Stimulated activated effector memory CD8-positive, alpha-beta T cell treated with anti-CD3 and anti-CD28 coated beads, Interleukin-12 subunit alpha, Interleukin-12 subunit beta, amount 100 ng/mL, for 72 hours (primary cell): ENCODE measurements around the gene IGSF6.
"Not testable (repeated sequence)": the region's sequence is repeated elsewhere in the genome, so short reads cannot be mapped to it uniquely, and the experiment has no call there.

Source experiments
- ATAC-seq: fragments of 150-1000 bp; cut with Tn5 transposase; 2 replicates; pipeline ENCODE4 v1.10.0; 2021
- DNase-seq, 2 donors: peaks; one replicate each; pipeline ENCODE4 v3.0.0; 2021 to 2022; ENCODE audit warnings: low spot score in 2 of 2
- H3K27ac Mint-ChIP-seq: one replicate; pipeline ENCODE4 v1.8.0; 2022; ENCODE audit warnings: mild to moderate bottlenecking, mixed read lengths
- H3K36me3 Mint-ChIP-seq: one replicate; pipeline ENCODE4 v1.8.0; 2022; ENCODE audit warnings: mild to moderate bottlenecking, mixed read lengths
- H3K4me1 Mint-ChIP-seq: one replicate; pipeline ENCODE4 v1.8.0; 2022; ENCODE audit warnings: mixed read lengths
- H3K4me3 Mint-ChIP-seq: one replicate; pipeline ENCODE4 v1.8.0; 2022; ENCODE audit warnings: mild to moderate bottlenecking, mixed read lengths
- H3K9me3 Mint-ChIP-seq: one replicate; pipeline ENCODE4 v1.8.0; 2022; ENCODE audit warnings: mixed read lengths

IGSF6 gene

DNA sequence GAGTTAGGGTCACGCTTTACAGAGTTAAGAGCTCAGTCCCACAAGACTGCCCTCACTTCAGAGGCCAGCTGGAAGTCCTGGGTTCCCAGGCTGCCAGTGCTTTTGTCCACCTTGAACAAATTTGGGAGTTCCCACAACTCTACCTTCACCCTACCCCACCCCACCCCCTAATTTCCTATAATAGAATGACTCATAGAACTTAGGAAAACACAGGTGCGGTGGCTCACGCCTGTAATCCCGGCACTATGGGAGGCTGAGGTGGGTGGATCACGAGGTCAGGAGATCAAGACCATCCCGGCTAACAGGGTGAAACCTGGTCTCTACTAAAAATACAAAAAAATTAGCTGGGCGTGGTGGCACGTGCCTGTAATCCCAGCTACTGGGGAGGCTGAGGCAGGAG is 46.6 kb downstream of the IGSF6 start:
- not testable (repeated sequence) for H3K27ac Mint-ChIP-seq, H3K4me3 Mint-ChIP-seq, ATAC-seq, H3K36me3 Mint-ChIP-seq, H3K9me3 Mint-ChIP-seq, DNase-seq
- peaks cover 52% of the 10 kb centered on the region for H3K4me1 Mint-ChIP-seq

DNA sequence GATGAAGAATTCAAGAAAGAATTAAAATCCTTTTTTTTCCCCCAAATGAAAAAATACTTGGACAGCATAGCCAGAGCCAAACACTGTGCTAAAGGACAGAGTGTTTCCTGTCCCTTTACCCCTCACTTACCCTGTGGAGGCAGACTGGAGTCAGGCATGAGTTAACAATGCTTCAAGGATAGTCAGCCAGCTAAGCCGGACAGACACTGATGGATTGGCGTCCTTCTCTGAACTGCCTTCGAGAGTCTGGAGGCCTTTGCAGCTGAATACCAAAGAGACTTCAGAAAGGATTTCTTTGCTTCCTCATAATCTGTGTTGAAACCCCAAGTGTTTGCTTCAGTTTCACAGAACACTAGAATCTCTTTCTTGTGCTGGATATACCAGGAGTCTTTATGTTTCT is 48.5 kb downstream of the IGSF6 start:
- ATAC-seq (no peak), DNase-seq (no peak)
- Mint-ChIP-seq H3K4me1 (peaks cover 44% of the 10 kb centered on the region), H3K9me3 (no peaks in the 10 kb centered on the region), H3K4me3 (no peak overlapping the region), H3K36me3 (peaks cover 12% of the 10 kb centered on the region), H3K27ac (no peak overlapping the region)

DNA sequence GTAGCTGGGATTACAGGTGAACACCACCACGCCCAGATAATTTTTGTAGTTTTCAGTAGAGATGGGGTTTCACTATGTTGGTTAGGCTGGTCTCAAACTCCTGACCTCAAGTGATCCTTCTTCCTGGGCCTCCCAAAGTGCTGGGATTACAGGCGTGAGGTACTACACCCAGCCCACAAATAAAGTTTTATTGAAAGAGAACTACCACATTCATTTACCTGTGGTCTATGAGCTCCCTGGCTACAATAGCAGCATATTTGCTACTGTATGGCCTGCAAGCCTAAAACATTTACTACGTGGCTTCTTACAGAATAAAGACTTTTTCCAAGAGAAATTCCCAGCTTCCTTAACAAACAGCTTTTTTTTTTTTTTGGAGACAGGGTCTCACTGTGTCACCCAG is 49.6 kb downstream of the IGSF6 start:
- no peak overlapping the region for H3K4me3 Mint-ChIP-seq

DNA sequence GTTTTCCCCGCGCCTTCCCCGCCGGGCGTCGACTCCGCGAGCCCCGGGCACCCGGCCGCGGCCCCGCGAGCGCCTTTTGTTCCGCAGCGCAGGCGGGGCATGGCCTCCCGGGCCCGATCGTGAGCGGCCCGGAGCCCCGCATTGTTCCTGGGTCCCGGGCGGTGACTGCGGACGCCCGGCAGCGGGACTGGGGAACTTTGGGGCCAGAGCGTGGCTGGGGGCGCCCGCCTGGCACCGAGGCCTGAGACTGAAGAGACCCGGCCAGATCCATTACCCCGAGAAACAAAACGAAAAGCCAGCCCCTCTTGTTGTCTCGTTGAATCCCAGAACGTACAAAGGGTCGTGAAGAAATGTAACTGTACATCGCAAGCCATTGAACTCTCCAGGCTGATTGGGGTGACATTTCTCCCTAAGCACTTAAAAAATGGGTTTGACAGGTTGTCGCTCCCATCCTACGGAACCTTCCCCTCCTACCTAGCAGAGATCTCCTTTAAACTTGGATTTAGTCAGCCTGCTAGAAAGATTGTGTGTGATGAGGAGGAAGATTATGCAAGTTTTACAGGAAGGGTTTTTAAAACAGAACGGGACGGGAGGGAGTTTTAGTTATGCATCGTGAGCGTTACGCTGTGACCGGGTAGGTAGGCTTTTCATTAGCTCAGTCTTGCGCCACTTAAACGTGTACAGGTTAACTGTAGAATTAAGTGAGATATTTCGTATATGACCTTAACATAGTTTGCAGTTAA is 52.2 kb downstream of the IGSF6 start:
- Mint-ChIP-seq H3K9me3 (no peaks in the 10 kb centered on the region), H3K4me3 (peak overlapping the region; percentile 85), H3K27ac (peak overlapping the region; percentile 83), H3K4me1 (peaks cover 50% of the 10 kb centered on the region), H3K36me3 (peaks cover 17% of the 10 kb centered on the region)
- no peak for DNase-seq
- ATAC-seq: peak; percentile 40

More for the DNA sequence above, 49.6 kb downstream of the IGSF6 start:
- H3K4me1 Mint-ChIP-seq: peaks cover 44% of the 10 kb centered on the region
- no peak for DNase-seq
- no peak overlapping the region for H3K27ac Mint-ChIP-seq
- H3K9me3 Mint-ChIP-seq: no peaks in the 10 kb centered on the region
- ATAC-seq: no peak
- peaks cover 17% of the 10 kb centered on the region for H3K36me3 Mint-ChIP-seq

DNA sequence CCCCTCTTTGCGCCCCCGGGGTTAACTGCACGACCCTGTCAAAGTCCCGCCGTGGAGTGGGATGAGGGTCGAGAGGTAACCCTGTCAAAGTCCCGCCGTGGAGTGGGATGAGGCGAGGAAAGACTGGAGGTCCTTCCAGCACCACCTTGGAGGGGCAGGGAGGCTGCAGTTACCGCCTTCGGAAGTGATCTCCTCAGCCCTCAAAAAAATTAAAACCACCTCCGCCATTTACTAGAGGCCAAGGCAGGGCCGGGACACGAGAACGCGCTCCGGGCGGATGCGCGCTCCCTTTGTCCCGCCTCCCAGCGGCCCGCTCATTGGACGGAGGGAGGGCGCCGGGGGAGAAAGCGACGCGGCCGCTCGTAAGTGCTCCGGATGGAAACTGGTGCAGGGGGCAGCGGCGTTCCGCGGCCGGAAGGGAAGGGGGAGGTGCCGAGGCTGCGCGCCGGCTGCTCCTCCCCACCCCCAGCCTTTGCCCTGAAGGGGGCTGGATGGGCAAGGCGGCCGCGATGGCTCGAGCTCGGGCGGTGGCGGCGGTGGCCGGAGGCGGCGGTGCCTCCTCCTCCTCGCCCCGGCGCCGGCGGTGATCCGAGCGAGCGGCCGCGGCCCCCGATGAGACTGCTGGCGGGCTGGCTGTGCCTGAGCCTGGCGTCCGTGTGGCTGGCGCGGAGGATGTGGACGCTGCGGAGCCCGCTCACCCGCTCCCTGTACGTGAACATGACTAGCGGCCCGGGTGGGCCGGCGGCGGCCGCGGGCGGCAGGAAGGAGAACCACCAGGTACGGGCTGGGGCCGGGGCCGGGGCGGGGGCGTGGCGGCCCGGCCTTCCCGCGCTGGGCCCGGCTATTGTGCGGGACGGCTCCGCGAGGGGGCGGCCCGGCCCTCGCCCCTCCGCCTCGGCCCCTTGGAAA is 53.0 kb downstream of the IGSF6 start, which contains the start of gene METTL9:
Gene METTL9, plus strand, starts transcription at position 456 of the 909 bp plus-strand sequence. Its CDS starts 157 bp downstream, at position 613.
- peak within 1 kb of the TSS; percentile 85 for H3K4me3 Mint-ChIP-seq
- H3K4me1 Mint-ChIP-seq: peaks cover 48% of the 10 kb centered on the region
- peak; percentile 96 for ATAC-seq

DNA sequence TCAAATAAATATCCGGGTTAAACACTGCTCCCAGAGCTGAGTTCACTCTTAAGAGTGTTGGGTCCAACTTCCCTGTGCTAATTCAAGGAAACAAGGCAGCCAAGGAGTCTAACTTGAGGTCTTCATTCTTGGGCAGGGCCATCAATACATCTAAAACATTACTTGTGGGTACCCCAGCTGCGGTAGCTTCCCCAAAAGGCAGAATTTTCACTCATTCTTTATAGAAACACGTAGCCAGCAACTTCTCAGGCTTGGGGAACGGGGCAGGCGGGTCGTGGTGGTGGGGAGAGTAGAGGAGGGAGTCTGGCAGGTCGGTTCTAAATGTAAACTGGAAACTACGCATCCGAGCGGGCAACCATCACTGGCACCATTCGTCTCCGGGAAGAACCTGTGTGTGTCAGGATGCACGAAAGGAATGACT is 53.7 kb downstream of the IGSF6 start:
- ATAC-seq (peak; percentile 1), DNase-seq (peak in 1 of 2 donors; percentile 16)
- Mint-ChIP-seq H3K4me1 (peaks cover 44% of the 10 kb centered on the region), H3K4me3 (peak overlapping the region; percentile 85), H3K9me3 (no peaks in the 10 kb centered on the region), H3K27ac (peak overlapping the region; percentile 91), H3K36me3 (peaks cover 11% of the 10 kb centered on the region)

More for the DNA sequence above, 53.0 kb downstream of the IGSF6 start, which contains the start of gene METTL9:
- Mint-ChIP-seq H3K36me3 (peaks cover 15% of the 10 kb centered on the region), H3K27ac (peak within 1 kb of the TSS; percentile 91), H3K9me3 (no peaks in the 10 kb centered on the region)
- DNase-seq: peak; percentile 95 to 97

DNA sequence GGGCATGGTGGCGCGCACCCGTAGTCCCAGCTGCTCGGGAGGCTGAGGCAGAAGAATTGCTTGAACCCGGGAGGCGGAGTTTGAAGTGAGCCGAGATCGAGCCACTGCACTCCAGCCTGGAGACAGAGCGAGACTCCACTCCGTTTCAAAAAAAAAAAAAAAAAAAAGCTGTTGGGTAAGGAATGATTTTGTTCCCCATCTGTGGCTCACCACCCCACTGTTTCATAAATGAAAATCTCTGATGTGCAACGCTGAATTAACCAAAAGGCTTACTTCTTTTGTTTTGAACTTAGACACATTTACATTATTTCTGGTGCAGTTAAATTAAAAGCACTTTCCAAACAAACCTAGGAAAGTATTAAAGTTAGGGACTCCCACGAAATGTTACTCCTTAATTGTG is 54.2 kb downstream of the IGSF6 start:
- Mint-ChIP-seq H3K36me3 (peaks cover 11% of the 10 kb centered on the region), H3K4me3 (peak overlapping the region; percentile 85), H3K4me1 (peaks cover 39% of the 10 kb centered on the region), H3K27ac (peak overlapping the region; percentile 91), H3K9me3 (no peaks in the 10 kb centered on the region)
- DNase-seq (no peak), ATAC-seq (no peak)

DNA sequence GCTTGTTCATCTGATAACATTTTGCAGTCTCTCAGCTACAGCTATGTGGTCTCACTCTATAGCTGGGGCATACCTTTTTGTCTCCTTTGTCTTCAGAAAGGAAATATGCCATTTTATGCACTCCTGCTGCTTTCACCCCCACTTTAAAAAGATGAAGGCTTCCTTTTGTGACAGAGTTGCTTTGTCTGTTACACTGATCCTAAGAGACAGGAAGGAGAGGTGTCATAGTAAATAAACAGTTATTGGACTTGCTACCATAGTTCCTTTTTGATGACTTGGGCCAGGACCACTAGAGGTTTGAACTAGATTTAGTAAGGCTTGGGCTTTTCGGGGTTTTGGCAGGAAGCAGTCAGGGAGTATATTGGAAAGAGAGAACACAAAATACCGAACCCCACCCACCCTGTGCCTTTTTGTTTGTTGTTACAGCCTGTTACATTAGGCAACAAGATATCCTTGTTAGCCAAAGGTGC is 54.8 kb downstream of the IGSF6 start:
- peaks cover 36% of the 10 kb centered on the region for H3K4me1 Mint-ChIP-seq
- H3K27ac Mint-ChIP-seq: no peak overlapping the region
- ATAC-seq: no peak
- DNase-seq: no peak
- no peaks in the 10 kb centered on the region for H3K9me3 Mint-ChIP-seq
- peak overlapping the region; percentile 85 for H3K4me3 Mint-ChIP-seq
- H3K36me3 Mint-ChIP-seq: peaks cover 11% of the 10 kb centered on the region

DNA sequence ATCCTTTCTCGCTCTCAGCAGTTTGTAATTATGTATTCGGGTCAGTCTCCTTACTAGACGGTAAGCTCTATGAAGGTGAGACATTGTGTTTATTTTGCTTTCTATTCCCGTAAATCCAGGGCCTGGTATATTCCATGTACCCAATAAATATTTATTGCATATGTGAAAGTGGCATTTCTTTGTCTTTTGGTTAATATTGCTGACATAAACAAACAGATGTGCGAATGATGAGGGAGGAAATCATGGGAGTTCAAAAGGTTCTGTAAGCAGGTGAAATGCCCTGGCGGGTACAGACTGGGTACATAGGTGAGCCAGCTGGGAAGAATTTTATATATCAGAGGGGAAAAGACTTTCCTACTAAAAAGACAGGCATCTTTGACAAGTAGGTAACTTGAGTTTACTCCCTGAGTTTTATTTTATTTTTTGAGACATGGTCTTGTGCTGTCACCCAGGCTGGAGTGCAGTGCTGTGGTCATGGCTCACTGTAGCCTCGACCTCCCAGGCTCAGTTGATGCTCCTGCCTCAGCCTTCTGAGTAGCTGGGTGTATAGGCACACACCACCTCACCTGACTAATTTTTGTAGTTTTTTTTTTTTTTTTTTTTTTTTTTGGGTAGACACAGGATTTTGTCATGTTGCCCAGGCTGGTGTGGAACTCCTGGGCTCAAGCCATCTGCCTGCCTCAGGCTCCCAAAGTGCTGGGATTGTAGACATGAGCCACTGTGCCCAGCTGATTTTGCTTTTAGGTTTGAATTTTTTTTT is 58.7 kb downstream of the IGSF6 start:
- Mint-ChIP-seq H3K4me3 (no peak overlapping the region), H3K9me3 (no peaks in the 10 kb centered on the region), H3K36me3 (peaks cover 3% of the 10 kb centered on the region), H3K27ac (no peak overlapping the region), H3K4me1 (peaks cover 12% of the 10 kb centered on the region)
- no peak for DNase-seq
- ATAC-seq: no peak

DNA sequence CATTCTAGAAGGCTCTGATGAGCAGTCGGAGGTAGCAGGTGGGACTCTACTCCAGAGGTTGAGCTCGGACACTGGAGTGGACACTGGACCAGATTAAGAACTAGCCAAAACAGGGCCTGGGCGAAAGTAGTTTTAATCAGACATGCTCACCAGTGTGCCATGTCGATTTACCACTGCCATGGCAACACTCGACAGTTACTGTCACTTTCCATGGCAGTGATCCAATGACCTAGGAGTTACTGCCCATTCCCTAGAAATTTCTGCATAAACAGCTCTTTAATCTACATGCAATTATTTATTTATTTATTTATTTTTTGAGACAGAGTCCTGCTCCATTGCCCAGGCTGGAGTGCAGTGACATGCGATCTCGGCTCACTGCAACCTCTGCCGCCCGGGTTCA is 60.2 kb downstream of the IGSF6 start:
- Mint-ChIP-seq H3K27ac (no peak overlapping the region), H3K36me3 (no peaks in the 10 kb centered on the region), H3K4me3 (no peak overlapping the region), H3K4me1 (peaks cover under 1% of the 10 kb centered on the region), H3K9me3 (no peaks in the 10 kb centered on the region)
- ATAC-seq (no peak), DNase-seq (no peak)

DNA sequence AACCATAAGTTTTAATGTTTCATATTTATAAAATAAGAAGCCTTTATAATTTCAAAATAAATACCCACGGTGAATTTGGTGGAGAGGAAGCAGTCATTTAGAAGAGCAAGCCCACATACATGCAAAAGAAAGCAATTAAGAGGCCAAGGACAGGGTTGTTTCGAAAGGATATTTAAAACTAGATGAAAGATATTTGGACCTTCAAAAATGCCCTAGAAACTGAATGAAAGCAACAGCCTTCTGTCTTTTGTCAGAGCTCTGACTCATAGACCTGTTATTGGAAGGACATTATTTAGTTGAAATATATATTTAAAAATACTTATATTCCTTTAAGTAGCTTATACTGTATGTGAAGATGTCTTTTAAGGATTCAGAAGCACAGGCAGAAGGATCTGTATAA is 61.6 kb downstream of the IGSF6 start:
- ATAC-seq (no peak), DNase-seq (no peak)
- Mint-ChIP-seq H3K27ac (no peak overlapping the region), H3K4me3 (no peak overlapping the region), H3K9me3 (no peaks in the 10 kb centered on the region), H3K4me1 (no peaks in the 10 kb centered on the region), H3K36me3 (no peaks in the 10 kb centered on the region)

DNA sequence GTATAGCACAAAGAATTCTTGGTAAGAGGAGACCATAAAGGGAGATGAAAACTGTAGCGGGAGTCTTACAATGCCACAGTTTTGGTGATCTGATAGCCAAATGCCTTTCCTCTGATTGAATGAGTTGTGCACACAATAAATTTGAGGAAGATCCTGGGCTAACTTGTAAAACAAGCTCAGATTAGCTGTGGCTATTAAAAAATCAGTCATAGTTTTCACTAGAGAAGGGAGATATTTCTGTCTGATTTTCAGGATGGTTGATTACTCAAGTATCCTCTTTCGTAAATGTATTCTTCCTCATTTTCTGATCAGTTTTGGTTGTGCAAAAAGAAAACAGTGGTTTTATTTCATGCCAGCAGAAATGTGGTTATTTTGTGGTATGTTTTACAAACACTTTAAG is 62.1 kb downstream of the IGSF6 start:
- Mint-ChIP-seq H3K27ac (no peak overlapping the region), H3K4me3 (no peak overlapping the region), H3K9me3 (no peaks in the 10 kb centered on the region), H3K4me1 (no peaks in the 10 kb centered on the region), H3K36me3 (no peaks in the 10 kb centered on the region)
- DNase-seq (no peak), ATAC-seq (no peak)

DNA sequence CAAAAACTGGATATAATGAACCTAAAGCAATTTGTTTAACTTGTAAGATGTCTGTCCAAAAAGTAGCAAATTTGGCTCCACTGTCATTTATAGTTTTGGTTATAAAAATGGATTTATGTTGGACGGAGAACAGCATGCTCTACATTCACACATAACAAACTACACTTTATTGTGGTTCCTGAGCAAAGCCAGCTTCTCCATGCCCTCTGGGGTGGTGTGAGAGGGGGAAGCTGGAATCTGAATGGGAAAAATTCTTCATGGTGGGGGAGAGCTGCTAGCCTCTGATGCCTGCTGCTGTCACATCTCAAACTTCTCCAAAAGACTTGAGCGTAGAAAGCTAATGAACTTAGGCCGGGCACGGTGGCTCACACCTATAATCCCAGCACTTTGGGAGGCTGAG is 62.9 kb downstream of the IGSF6 start:
- DNase-seq (no peak), ATAC-seq (no peak)
- H3K36me3 Mint-ChIP-seq: no peaks in the 10 kb centered on the region
- no peak overlapping the region for H3K4me3 Mint-ChIP-seq
- H3K27ac Mint-ChIP-seq: no peak overlapping the region
- no peaks in the 10 kb centered on the region for H3K4me1 Mint-ChIP-seq
- no peaks in the 10 kb centered on the region for H3K9me3 Mint-ChIP-seq
